ENCODE results near the gene FXYD3. TPM values are rescaled to one million over a fixed set of nuclear protein-coding genes. Genes with fewer than 3 reads are reported as not detected.

FXYD3 gene
- polyA plus RNA-seq, 1 donor (not counting 4 experiments of a cell fraction or from before 2014, with no cell fraction given) = 851 TPM

- no peaks in the 10 kb centered on the region for H3K9me3 ChIP-seq (ENCODE audit: control insufficient read depth, low read depth, low read length)
- H4K20me1 ChIP-seq (ENCODE audit: control insufficient read depth, extremely low read depth, insufficient read depth, low read length) = no peaks in the 10 kb centered on the region
- FAIRE-seq = no peak
- dilution Hi-C loops (cut with MboI; ENCODE audit: extremely low pct_ligation_motif_present, low sequenced_read_pairs) = no loop called here
- no peaks in the 10 kb centered on the region for H3K9me1 ChIP-seq (ENCODE audit: control insufficient read depth, extremely low read depth, insufficient read depth, low read length)
- H3K4me3 ChIP-seq (ENCODE audit: control insufficient read depth in 2 of 3, extremely low read depth in 1 of 3, insufficient read depth in 2 of 3, low read depth in 1 of 3, low read length in 3 of 3) = no peak overlapping the region
- no peaks in the 10 kb centered on the region for H3K27me3 ChIP-seq (ENCODE audit: control insufficient read depth, extremely low read depth, insufficient read depth, low read length)
- H3K9ac ChIP-seq (ENCODE audit: control insufficient read depth, extremely low read depth, insufficient read depth, low read length) = no peak overlapping the region
- H3K4me1 ChIP-seq (ENCODE audit: control insufficient read depth, extremely low read depth, insufficient read depth, low read length) = peaks cover 22% of the 10 kb centered on the region
- H3K36me3 ChIP-seq (ENCODE audit: control insufficient read depth in 2 of 2, extremely low read depth in 1 of 2, insufficient read depth in 2 of 2, low read length in 2 of 2) = no peaks in the 10 kb centered on the region
- no peak overlapping the region for H3K4me2 ChIP-seq (ENCODE audit: control insufficient read depth, extremely low read depth, insufficient read depth, low read depth, low read length)
- TF ChIP-seq CTCF (optimal IDR thresholded peaks at IDR 0.05 in 1 of 3, IDR thresholded peaks at IDR 0.05 in 1 of 3, conservative IDR thresholded peaks at IDR 0.05 in 1 of 3; ENCODE audit: extremely low read depth in 1 of 3, insufficient read depth in 2 of 3, low read length in 3 of 3) (no peak), EZH2 (IDR thresholded peaks at IDR 0.05; ENCODE audit: low read length) (no peak)
- no peak overlapping the region for H2AFZ ChIP-seq (ENCODE audit: control insufficient read depth, low read length)
- DNase-seq (ENCODE audit: low read depth, low spot score) = no peak
- H3K27ac ChIP-seq (ENCODE audit: control insufficient read depth, insufficient read depth, low read length) = no peak overlapping the region
- no peaks in the 10 kb centered on the region for H3K79me2 ChIP-seq (ENCODE audit: control insufficient read depth, insufficient read depth, low read length)
These were observed 26.1 kb upstream of the FXYD3 start for GRCh38 chr19:35089554-35089953.

- no peak overlapping the region for H3K4me2 ChIP-seq (ENCODE audit: control insufficient read depth, extremely low read depth, insufficient read depth, low read depth, low read length)
- no peaks in the 10 kb centered on the region for H3K27me3 ChIP-seq (ENCODE audit: control insufficient read depth, extremely low read depth, insufficient read depth, low read length)
- dilution Hi-C loops (cut with MboI; ENCODE audit: extremely low pct_ligation_motif_present, low sequenced_read_pairs) = no loop called here
- H3K36me3 ChIP-seq (ENCODE audit: control insufficient read depth in 2 of 2, extremely low read depth in 1 of 2, insufficient read depth in 2 of 2, low read length in 2 of 2) = no peaks in the 10 kb centered on the region
- no peaks in the 10 kb centered on the region for H3K9me1 ChIP-seq (ENCODE audit: control insufficient read depth, extremely low read depth, insufficient read depth, low read length)
- H4K20me1 ChIP-seq (ENCODE audit: control insufficient read depth, extremely low read depth, insufficient read depth, low read length) = no peaks in the 10 kb centered on the region
- no peak for TF ChIP-seq CTCF (optimal IDR thresholded peaks at IDR 0.05 in 1 of 3, IDR thresholded peaks at IDR 0.05 in 1 of 3, conservative IDR thresholded peaks at IDR 0.05 in 1 of 3; ENCODE audit: extremely low read depth in 1 of 3, insufficient read depth in 2 of 3, low read length in 3 of 3)
- no peak for TF ChIP-seq EZH2 (IDR thresholded peaks at IDR 0.05; ENCODE audit: low read length)
- no peak overlapping the region for H2AFZ ChIP-seq (ENCODE audit: control insufficient read depth, low read length)
- FAIRE-seq (no peak), DNase-seq (ENCODE audit: low read depth, low spot score) (no peak)
- H3K27ac ChIP-seq (ENCODE audit: control insufficient read depth, insufficient read depth, low read length) = no peak overlapping the region
- no peak overlapping the region for H3K9ac ChIP-seq (ENCODE audit: control insufficient read depth, extremely low read depth, insufficient read depth, low read length)
- H3K79me2 ChIP-seq (ENCODE audit: control insufficient read depth, insufficient read depth, low read length) = no peaks in the 10 kb centered on the region
- no peaks in the 10 kb centered on the region for H3K9me3 ChIP-seq (ENCODE audit: control insufficient read depth, low read depth, low read length)
- peaks cover 22% of the 10 kb centered on the region for H3K4me1 ChIP-seq (ENCODE audit: control insufficient read depth, extremely low read depth, insufficient read depth, low read length)
- no peak overlapping the region for H3K4me3 ChIP-seq (ENCODE audit: control insufficient read depth in 2 of 3, extremely low read depth in 1 of 3, insufficient read depth in 2 of 3, low read depth in 1 of 3, low read length in 3 of 3)
These were observed 25.5 kb upstream of the FXYD3 start for GRCh38 chr19:35090160-35090505.

Measured in keratinocyte (primary cell).